K562 (cell line): ENCODE data around the gene KYAT1. TPM values are rescaled to one million over a fixed set of nuclear protein-coding genes. Genes with fewer than 3 reads are reported as not detected.

Experiments used
- ARID1B ChIP-seq: fragments of 450-650 bp; IDR thresholded peaks from 2 replicates; pipeline ENCODE4 v1.6.1; 2016; ENCODE audit warnings: antibody characterized with exemption, mild to moderate bottlenecking, inconsistent platforms
- CEBPZ ChIP-seq: fragments of 150-350 bp; IDR thresholded peaks from 2 replicates; pipeline ENCODE4 v1.6.1; 2014; ENCODE audit warnings: low read depth, mild to moderate bottlenecking, low read length, borderline replicate concordance
- CXXC5 ChIP-seq: fragments of 250-450 bp; sonication (Bioruptor Pico); IDR thresholded peaks from 2 replicates; pipeline ENCODE4 v1.8.0; 2022; ENCODE audit warnings: inconsistent platforms, mild to moderate bottlenecking, moderate library complexity
- DPF2 ChIP-seq: fragments of 450-650 bp; IDR thresholded peaks from 2 replicates; pipeline ENCODE4 v1.6.1; 2016
- EWSR1 ChIP-seq: fragments of 450-650 bp; IDR thresholded peaks from 2 replicates; pipeline ENCODE4 v1.6.1; 2018; ENCODE audit warnings: borderline replicate concordance, mild to moderate bottlenecking, low read depth, moderate library complexity; ENCODE audit not compliant: partially characterized antibody
- FOXJ3 ChIP-seq: sonication (generic); formaldehyde crosslinking; IDR thresholded peaks from 2 replicates; pipeline ENCODE4 v1.4.0; 2020; ENCODE audit warnings: mild to moderate bottlenecking, missing genetic modification reagents
- FOXP4 ChIP-seq: sonication (generic); formaldehyde crosslinking; IDR thresholded peaks from 2 replicates; pipeline ENCODE4 v1.8.0; 2022; ENCODE audit warnings: mild to moderate bottlenecking, missing genetic modification reagents, borderline replicate concordance
- HDAC2 ChIP-seq: fragments of 450-650 bp; IDR thresholded peaks from 2 replicates; pipeline ENCODE4 v1.6.1; 2016; ENCODE audit warnings: mild to moderate bottlenecking
- MITF ChIP-seq: IDR thresholded peaks from 2 replicates; pipeline ENCODE4 v1.6.1; 2014; ENCODE audit warnings: antibody characterized with exemption
- MTA2 ChIP-seq: fragments of 450-650 bp; IDR thresholded peaks from 2 replicates; pipeline ENCODE4 v1.6.1; 2016; ENCODE audit warnings: low read depth
- NCOR1 ChIP-seq: fragments of 450-650 bp; IDR thresholded peaks from 2 replicates; pipeline ENCODE4 v1.6.1; 2016; ENCODE audit warnings: mild to moderate bottlenecking, moderate library complexity
- SMARCA5 ChIP-seq: fragments of 450-650 bp; IDR thresholded peaks from 2 replicates; pipeline ENCODE4 v1.6.1; 2016
- SMARCE1 ChIP-seq: fragments of 450-650 bp; IDR thresholded peaks from 2 replicates; pipeline ENCODE4 v1.7.1; 2016; ENCODE audit warnings: mild to moderate bottlenecking
- SUPT5H ChIP-seq: fragments of 450-650 bp; IDR thresholded peaks from 2 replicates; pipeline ENCODE4 v1.6.1; 2016
- TAF9B ChIP-seq: fragments of 450-650 bp; IDR thresholded peaks from 2 replicates; pipeline ENCODE4 v1.6.1; 2018; ENCODE audit warnings: mild to moderate bottlenecking; ENCODE audit not compliant: partially characterized antibody
- TBL1XR1 ChIP-seq, 2 experiments: IDR thresholded peaks; 2 replicates each; pipeline ENCODE4 v1.6.1; 2012; ENCODE audit warnings: improper control_type of control experiment in 2 of 2, low read length in 2 of 2, mild to moderate bottlenecking in 1 of 2
- TCF3 ChIP-seq: sonication (generic); formaldehyde crosslinking; IDR thresholded peaks from 2 replicates; pipeline ENCODE4 v1.4.0; 2020; ENCODE audit warnings: mild to moderate bottlenecking, missing genetic modification reagents
- TFAP4 ChIP-seq: sonication (generic); formaldehyde crosslinking; IDR thresholded peaks from 2 replicates; pipeline ENCODE4 v1.8.0; 2022; ENCODE audit warnings: missing genetic modification reagents, mild to moderate bottlenecking, moderate library complexity, borderline replicate concordance
- XRCC5 ChIP-seq: fragments of 200-400 bp; formaldehyde crosslinking; IDR thresholded peaks from 2 replicates; pipeline ENCODE4 v1.6.1; 2017; ENCODE audit warnings: low read depth, mild to moderate bottlenecking, low read length
- ZNF436 ChIP-seq: fragments of 250-450, 450-650 bp; sonication (Bioruptor Pico); formaldehyde crosslinking; IDR thresholded peaks from 2 replicates; pipeline ENCODE4 v1.7.0; 2020; ENCODE audit warnings: mild to moderate bottlenecking
- polyA plus RNA-seq, 8 experiments: library from polyadenylated mRNA; depleted of rRNA in 4 of 8; stranded (reverse) in 5 of 8; unstranded in 3 of 8; fragments of >200 nt; fragmentation: Nextera tagmentation in 2 of 8; fragmentation: Illumina TruSeq in 1 of 8; extraction: Ambion mirVana in 2 of 8; extraction: Trizol in 1 of 8; gene quantifications; 2 replicates each; pipeline versions ENCODE4 v1.2.1 to v1.2.3, GENCODE V29; 2011 to 2014; ENCODE audit warnings: inconsistent platforms in 1 of 8, missing spikeins in 1 of 8
- total RNA-seq, 7 experiments: library from RNA; depleted of rRNA in 6 of 7; stranded (reverse); fragments of >200 nt in 6 of 7; fragmentation: Illumina TruSeq in 2 of 7; extraction: Trizol in 2 of 7; gene quantifications; 2 replicates each; pipeline versions ENCODE4 v1.2.1 to v1.2.3, GENCODE V29; 2011 to 2021; ENCODE audit warnings: low replicate concordance in 1 of 7

Gene KYAT1
- total and polyA plus RNA-seq, 9 of the 15 experiments (the other 6 are each of a cell fraction or from before 2014, with no cell fraction given), result 6.4 to 16.8 (median 11.1) TPM

- TF ChIP-seq FOXP4 (CRISPR knock-in tag) (0 out of 2 replicates have a peak, but pooled peaks have one; percentile 18), CEBPZ (no peak), XRCC5 (no peak), MTA2 (peak; percentile 75), TFAP4 (CRISPR knock-in tag) (no peak), TAF9B (no peak), TCF3 (peak; percentile 87), SMARCE1 (peak; percentile 37; the same call in 1 of the 2 replicates), MITF (no peak), CXXC5 (CRISPR knock-in tag) (0 out of 2 replicates have a peak, but pooled peaks have one; percentile 9), FOXJ3 (CRISPR knock-in tag) (no peak), EWSR1 (no peak), SMARCA5 (peak; percentile 79; the same call in 1 of the 2 replicates), SUPT5H (no peak), ARID1B (peak; percentile 88), HDAC2 (0 out of 2 replicates have a peak, but pooled peaks have one; percentile 48), NCOR1 (peak; percentile 85), ZNF436 (no peak), TBL1XR1 (IDR thresholded peaks at IDR 0.05; ENCODE audit: low read length in 2 of 2) (peak in 1 of 2 experiments; percentile 29; a peak in 1 of 4 replicates), DPF2 (peak; percentile 79)
These were observed 11.4 kb downstream of the KYAT1 start (continued) for GRCh38 chr9:128870128-128870940.
